A549 (cell line): ENCODE results near the gene NGDN. TPM values are rescaled to one million over a fixed set of nuclear protein-coding genes. Genes with fewer than 3 reads are reported as not detected.
"Not testable (repeated sequence)": the region's sequence is repeated elsewhere in the genome, so short reads cannot be mapped to it uniquely, and the experiment has no call there.

ENCODE experiments used
- ATAC-seq, 2 experiments: fragments of 200-7000 bp in 1 of 2; fragments of >200 bp in 1 of 2; cut with Nextera tagmentation in 1 of 2; cut with Tn5 transposase in 1 of 2; 3 replicates each; pipeline versions ENCODE4 v1.8.0 to v1.9.1; 2018 to 2020; ENCODE audit warnings: mild to moderate bottlenecking in 1 of 2, moderate library complexity in 1 of 2
- CTCF ChIA-PET: fragments of 300-600 bp; sonication (Branson Sonifier 250); formaldehyde crosslinking; extraction: SDS; loops from one replicate; lab custom pipeline; 2021; ENCODE audit warnings: antibody characterized with exemption, inconsistent platforms; lab: Yijun Ruan, JAX
- POLR2A ChIA-PET: fragments of 350-600 bp; formaldehyde crosslinking; extraction: SDS; loops from one replicate; lab custom pipeline; 2021; ENCODE audit warnings: antibody characterized with exemption, inconsistent platforms; lab: Yijun Ruan, JAX
- DNase-seq, 2 experiments: peaks; one replicate each; pipeline versions ENCODE4 v3.0.0 to v3.0.0-alpha.2; 2011 to 2016; ENCODE audit warnings: low read depth in 1 of 2, low spot score in 1 of 2
- FAIRE-seq: peaks from 2 replicates; lab custom pipeline; 2011; peaks lifted over from hg19 to GRCh38; lab: Jason Lieb, UNC
- H3K27ac ChIP-seq, 2 experiments: fragments of >200 bp; sonication (Bioruptor Twin); formaldehyde crosslinking; 3 replicates each; pipeline ENCODE4 v1.5.1; 2016 to 2017
- H3K4me1 ChIP-seq: fragments of >200 bp; sonication (Bioruptor Twin); formaldehyde crosslinking; 3 replicates; pipeline ENCODE4 v1.6.1; 2016
- H3K4me2 ChIP-seq: fragments of >200 bp; sonication (Bioruptor Twin); formaldehyde crosslinking; 3 replicates; pipeline ENCODE4 v1.6.1; 2016
- H3K4me3 ChIP-seq: fragments of >200 bp; sonication (Bioruptor Twin); formaldehyde crosslinking; 3 replicates; pipeline ENCODE4 v1.5.1; 2016
- H3K9me3 ChIP-seq: fragments of >200 bp; sonication (Bioruptor Twin); formaldehyde crosslinking; 3 replicates; pipeline ENCODE4 v1.6.1; 2016
- BHLHE40 ChIP-seq: IDR thresholded peaks from 2 replicates; pipeline ENCODE4 v1.6.1; 2012; ENCODE audit warnings: low read depth, low read length, inconsistent platforms
- CBX8 ChIP-seq: fragments of 200-600 bp; sonication (generic); IDR thresholded peaks from 2 replicates; pipeline ENCODE4 v1.6.1; 2016
- CEBPB ChIP-seq, 2 experiments: fragments of >200 bp in 1 of 2; sonication (Bioruptor Twin) in 1 of 2; formaldehyde crosslinking in 1 of 2; IDR thresholded peaks; 2 replicates each; pipeline ENCODE4 v1.6.1; 2012 to 2016
- CHD4 ChIP-seq: fragments of 200-600 bp; sonication (generic); IDR thresholded peaks from 2 replicates; pipeline ENCODE4 v1.6.1; 2016; ENCODE audit warnings: antibody characterized with exemption, mild to moderate bottlenecking, borderline replicate concordance
- FOXS1 ChIP-seq: fragments of 250-450 bp; sonication (Bioruptor Pico); IDR thresholded peaks from 2 replicates; pipeline ENCODE4 v1.5.0; 2020; ENCODE audit warnings: mild to moderate bottlenecking, moderate library complexity
- HEYL ChIP-seq: fragments of 250-450 bp; sonication (Bioruptor Pico); IDR thresholded peaks from 2 replicates; pipeline ENCODE4 v1.8.0; 2021; ENCODE audit warnings: mild to moderate bottlenecking, moderate library complexity
- HMGXB4 ChIP-seq: fragments of 250-450 bp; sonication (Bioruptor Pico); IDR thresholded peaks from 2 replicates; pipeline ENCODE4 v1.5.0; 2021; ENCODE audit warnings: mild to moderate bottlenecking, moderate library complexity, borderline replicate concordance
- MAX ChIP-seq: IDR thresholded peaks from 2 replicates; pipeline ENCODE4 v1.6.1; 2012
- MAZ ChIP-seq: fragments of 150-350 bp; IDR thresholded peaks from 2 replicates; pipeline ENCODE4 v1.6.1; 2014; ENCODE audit warnings: antibody characterized with exemption, low read depth, low read length, borderline replicate concordance
- POLR2A ChIP-seq: IDR thresholded peaks from 2 replicates; pipeline ENCODE4 v1.6.1; 2012; ENCODE audit warnings: mild to moderate bottlenecking, low read length
- RAD21 ChIP-seq, 2 experiments: fragments of >200 bp in 1 of 2; sonication (Bioruptor Twin) in 1 of 2; formaldehyde crosslinking in 1 of 2; IDR thresholded peaks in 1 of 2; conservative IDR thresholded peaks in 1 of 2; 2 replicates in 1 of 2; 3 replicates in 1 of 2; pipeline ENCODE4 v1.6.1; 2012 to 2018; ENCODE audit warnings: inconsistent platforms in 1 of 2
- RARB ChIP-seq: fragments of 250-450 bp; sonication (Bioruptor Pico); IDR thresholded peaks from 2 replicates; pipeline ENCODE4 v1.8.0; 2021; ENCODE audit warnings: mild to moderate bottlenecking, moderate library complexity
- SMC3 ChIP-seq: fragments of >200 bp; sonication (Bioruptor Twin); formaldehyde crosslinking; IDR thresholded peaks from 3 replicates; pipeline ENCODE4 v1.6.1; 2018; ENCODE audit warnings: inconsistent platforms
- ZC3H11A ChIP-seq: fragments of 450-650 bp; IDR thresholded peaks from 2 replicates; pipeline ENCODE4 v1.6.1; 2014; ENCODE audit warnings: antibody characterized with exemption, mild to moderate bottlenecking
- ZFP36 ChIP-seq: fragments of 450-650 bp; IDR thresholded peaks from 2 replicates; pipeline ENCODE4 v1.6.1; 2014; ENCODE audit warnings: borderline replicate concordance; ENCODE audit not compliant: partially characterized antibody
- WGBS: methylation state at CpG from one replicate; pipeline ENCODE4 v1.1.6; 2017; ENCODE audit errors: missing lambda C conversion rate; 5-methylcytosine and 5-hydroxymethylcytosine counted together
- polyA plus RNA-seq, 4 experiments: library from polyadenylated mRNA; depleted of rRNA in 3 of 4; stranded (reverse); fragments of >200 nt; fragmentation: RNase III in 1 of 4; extraction: RNeasy Plus Mini Kit Qiagen cat#74134 plus additional on column Dnase treatment in 1 of 4; gene quantifications; 2 replicates in 3 of 4; 3 replicates in 1 of 4; pipeline ENCODE4 v1.2.3, GENCODE V29; 2011 to 2017
- TF ChIP-seq, protein P1 (sequence below): IDR thresholded peaks from 2 replicates; pipeline ENCODE4 v1.6.1; 2012; ENCODE audit warnings: low read depth, borderline replicate concordance
- TF ChIP-seq, protein P2 (sequence below): fragments of >200 bp; sonication (Bioruptor Twin); formaldehyde crosslinking; IDR thresholded peaks from 3 replicates; pipeline ENCODE4 v1.6.1; 2016
- TF ChIP-seq, protein P3 (sequence below): fragments of >200 bp; sonication (Bioruptor Twin); formaldehyde crosslinking; IDR thresholded peaks from 3 replicates; pipeline ENCODE4 v1.5.1; 2016

The NGDN gene
- polyA plus RNA-seq, 2 of the 4 experiments (the other 2 are of a cell fraction) = 62.9 to 108 TPM

- peak; percentile 23 for FAIRE-seq
- ChIA-PET CTCF (interaction anchor here (2.6 kb wide), 1 partner anchor 72 kb away, joined by 9 read pairs; no protein-coding TSS in a partner anchor), POLR2A (no interaction called here)
- ATAC-seq = no peak
- peaks cover 7% of the 10 kb centered on the region; the same call in 2 of the 3 replicates for H3K9me3 ChIP-seq
- DNase-seq = no peak
- TF ChIP-seq MAZ (no peak), ZC3H11A (no peak), RARB (no peak), POLR2A (no peak)
- no peak overlapping the region for H3K4me3 ChIP-seq
- H3K27ac ChIP-seq = no peak overlapping the region
- no peaks in the 10 kb centered on the region; the same call in 2 of the 3 replicates for H3K4me1 ChIP-seq
- no peak overlapping the region for H3K4me2 ChIP-seq
- WGBS = 33% methylated on average over 2 of the region's 2 CpGs
Observed at GRCh38 chr14:23452237-23452636, 17.3 kb upstream of the NGDN start.

- 23% methylated on average over 1 of the region's 1 CpG for WGBS
- FAIRE-seq = no peak
- CTCF ChIA-PET = interaction anchor here (1.1 to 1.4 kb wide), 3 partner anchors 12 to 61 kb away, joined by 3 to 6 read pairs (median 4); no protein-coding TSS in a partner anchor
- peaks cover 7% of the 10 kb centered on the region; the same call in 2 of the 3 replicates for H3K9me3 ChIP-seq
- no peak overlapping the region for H3K27ac ChIP-seq
- H3K4me1 ChIP-seq = peaks cover 7% of the 10 kb centered on the region; the same call in 2 of the 3 replicates
- H3K4me3 ChIP-seq = no peak overlapping the region
- no peak for DNase-seq
- no peak for ATAC-seq
- TF ChIP-seq, protein P1, sequence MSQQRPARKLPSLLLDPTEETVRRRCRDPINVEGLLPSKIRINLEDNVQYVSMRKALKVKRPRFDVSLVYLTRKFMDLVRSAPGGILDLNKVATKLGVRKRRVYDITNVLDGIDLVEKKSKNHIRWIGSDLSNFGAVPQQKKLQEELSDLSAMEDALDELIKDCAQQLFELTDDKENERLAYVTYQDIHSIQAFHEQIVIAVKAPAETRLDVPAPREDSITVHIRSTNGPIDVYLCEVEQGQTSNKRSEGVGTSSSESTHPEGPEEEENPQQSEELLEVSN = no peak
- TF ChIP-seq BHLHE40 = no peak
- TF ChIP-seq MAZ = no peak
- TF ChIP-seq FOXS1 (CRISPR knock-in tag) = no peak
- TF ChIP-seq CEBPB (IDR thresholded peaks at IDR 0.05) = no peak
- no peak for TF ChIP-seq HEYL (CRISPR knock-in tag)
- TF ChIP-seq, protein P2, sequence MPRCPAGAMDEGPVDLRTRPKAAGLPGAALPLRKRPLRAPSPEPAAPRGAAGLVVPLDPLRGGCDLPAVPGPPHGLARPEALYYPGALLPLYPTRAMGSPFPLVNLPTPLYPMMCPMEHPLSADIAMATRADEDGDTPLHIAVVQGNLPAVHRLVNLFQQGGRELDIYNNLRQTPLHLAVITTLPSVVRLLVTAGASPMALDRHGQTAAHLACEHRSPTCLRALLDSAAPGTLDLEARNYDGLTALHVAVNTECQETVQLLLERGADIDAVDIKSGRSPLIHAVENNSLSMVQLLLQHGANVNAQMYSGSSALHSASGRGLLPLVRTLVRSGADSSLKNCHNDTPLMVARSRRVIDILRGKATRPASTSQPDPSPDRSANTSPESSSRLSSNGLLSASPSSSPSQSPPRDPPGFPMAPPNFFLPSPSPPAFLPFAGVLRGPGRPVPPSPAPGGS = no peak
- TF ChIP-seq ZFP36 = no peak
- TF ChIP-seq CBX8 = no peak
- TF ChIP-seq SMC3 = no peak
- no peak for TF ChIP-seq HMGXB4
- no peak for TF ChIP-seq CHD4
- TF ChIP-seq RARB = no peak
- TF ChIP-seq, protein P3, sequence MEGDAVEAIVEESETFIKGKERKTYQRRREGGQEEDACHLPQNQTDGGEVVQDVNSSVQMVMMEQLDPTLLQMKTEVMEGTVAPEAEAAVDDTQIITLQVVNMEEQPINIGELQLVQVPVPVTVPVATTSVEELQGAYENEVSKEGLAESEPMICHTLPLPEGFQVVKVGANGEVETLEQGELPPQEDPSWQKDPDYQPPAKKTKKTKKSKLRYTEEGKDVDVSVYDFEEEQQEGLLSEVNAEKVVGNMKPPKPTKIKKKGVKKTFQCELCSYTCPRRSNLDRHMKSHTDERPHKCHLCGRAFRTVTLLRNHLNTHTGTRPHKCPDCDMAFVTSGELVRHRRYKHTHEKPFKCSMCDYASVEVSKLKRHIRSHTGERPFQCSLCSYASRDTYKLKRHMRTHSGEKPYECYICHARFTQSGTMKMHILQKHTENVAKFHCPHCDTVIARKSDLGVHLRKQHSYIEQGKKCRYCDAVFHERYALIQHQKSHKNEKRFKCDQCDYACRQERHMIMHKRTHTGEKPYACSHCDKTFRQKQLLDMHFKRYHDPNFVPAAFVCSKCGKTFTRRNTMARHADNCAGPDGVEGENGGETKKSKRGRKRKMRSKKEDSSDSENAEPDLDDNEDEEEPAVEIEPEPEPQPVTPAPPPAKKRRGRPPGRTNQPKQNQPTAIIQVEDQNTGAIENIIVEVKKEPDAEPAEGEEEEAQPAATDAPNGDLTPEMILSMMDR = no peak
- TF ChIP-seq MAX = no peak
- no peak overlapping the region for H3K4me2 ChIP-seq
- POLR2A ChIA-PET = no interaction called here
Observed at GRCh38 chr14:23454445-23454856, 15.1 kb upstream of the NGDN start.

- H3K27ac ChIP-seq, POLR2A ChIA-PET, H3K4me1 ChIP-seq, H3K4me3 ChIP-seq, FAIRE-seq, H3K9me3 ChIP-seq: not testable (repeated sequence)
- CTCF ChIA-PET = interaction anchor here (0.6 to 1.7 kb wide), 11 partner anchors 10 to 192 kb away, joined by 3 to 7 read pairs (median 4); partner anchors contain the start of gene NGDN
- peak in 1 of 2 experiments; percentile 16; a peak in 1 of 5 replicates for TF ChIP-seq RAD21 (conservative IDR thresholded peaks at IDR 0.05 in 1 of 2, IDR thresholded peaks at IDR 0.05 in 1 of 2)
- peak overlapping the region; percentile 23; the same call in 1 of the 3 replicates for H3K4me2 ChIP-seq
- DNase-seq (peak in 1 of 2 experiments; percentile 12), ATAC-seq (peak; percentile 68 to 70; a peak in 5 of 6 replicates)
- WGBS = 73% methylated on average over 11 of the region's 11 CpGs
Observed at GRCh38 chr14:23456883-23457586, 12.5 kb upstream of the NGDN start.
